GM12878 (cell line): ENCODE measurements around the gene ERMARD. TPM values are rescaled to one million over a fixed set of nuclear protein-coding genes. Genes with fewer than 3 reads are reported as not detected.

Experiments used
- ATAC-seq: fragments of 200-7000 bp; cut with Tn5 transposase; 3 replicates; pipeline ENCODE4 v1.9.1; 2020; ENCODE audit warnings: mild to moderate bottlenecking, moderate library complexity
- BruUV-seq: library from RNA; stranded (reverse); fragments of 400-500 nt; replicated peaks from 2 replicates; lab custom pipeline; 2021; lab: Mats Ljungman, UMichigan
- CTCF ChIA-PET: fragments of 300-600 bp; sonication (Branson Sonifier 250); formaldehyde crosslinking; extraction: SDS; loops from one replicate; lab custom pipeline; 2021; ENCODE audit warnings: inconsistent platforms; lab: Yijun Ruan, JAX
- POLR2A ChIA-PET: fragments of 350-600 bp; formaldehyde crosslinking; extraction: SDS; loops from one replicate; lab custom pipeline; 2021; ENCODE audit warnings: inconsistent platforms; lab: Charles Lee
- RAD21 ChIA-PET: fragments of 300-600 bp; sonication (Branson Sonifier 250); formaldehyde crosslinking; loops from one replicate; lab custom pipeline; 2023; ENCODE audit warnings: antibody characterized with exemption; ENCODE audit not compliant: unreplicated experiment; lab: Charles Lee
- SMC1A ChIA-PET: fragments of 300-600 bp; sonication (Branson Sonifier 250); formaldehyde crosslinking; loops from one replicate; lab custom pipeline; 2023; ENCODE audit not compliant: unreplicated experiment, uncharacterized antibody; lab: Charles Lee
- DNase-seq: peaks from one replicate; pipeline ENCODE4 v3.0.0-alpha.2; 2011; ENCODE audit warnings: low read depth, low spot score
- FAIRE-seq: peaks from 3 replicates; lab custom pipeline; 2011; peaks lifted over from hg19 to GRCh38; lab: Jason Lieb, UNC
- H2AFZ ChIP-seq: 2 replicates; pipeline ENCODE4 v1.6.0; 2011; ENCODE audit warnings: low read depth, low read length, control low read depth; ENCODE audit not compliant: control insufficient read depth
- H3K27ac ChIP-seq: 2 replicates; pipeline ENCODE4 v1.5.1; 2011; ENCODE audit warnings: control low read depth; ENCODE audit not compliant: control insufficient read depth, insufficient read depth
- H3K27me3 ChIP-seq, 2 experiments: replicated peaks in 1 of 2; 2 replicates each; pipeline versions ENCODE4 v1.6.0 to v1.6.1; 2011; ENCODE audit warnings: low read length in 1 of 2; ENCODE audit not compliant: control insufficient read depth in 2 of 2, insufficient read depth in 2 of 2
- H3K36me3 ChIP-seq, 2 experiments: 2 replicates each; pipeline ENCODE4 v1.5.1; 2011; ENCODE audit warnings: low read length in 1 of 2; ENCODE audit not compliant: control insufficient read depth in 2 of 2, insufficient read depth in 2 of 2
- H3K4me1 ChIP-seq: 2 replicates; pipeline ENCODE4 v1.6.1; 2011; ENCODE audit warnings: mild to moderate bottlenecking, low read length, moderate library complexity, mixed read lengths; ENCODE audit not compliant: control insufficient read depth, insufficient read depth
- H3K4me2 ChIP-seq: 2 replicates; pipeline ENCODE4 v1.6.0; 2011; ENCODE audit warnings: control low read depth; ENCODE audit not compliant: control insufficient read depth, insufficient read depth
- H3K4me3 ChIP-seq: fragments of 200-600 bp; sonication (generic); 2 replicates; pipeline ENCODE4 v1.5.1; 2016
- H3K79me2 ChIP-seq: 2 replicates; pipeline ENCODE4 v1.6.0; 2011; ENCODE audit warnings: low read length; ENCODE audit not compliant: control insufficient read depth, insufficient read depth
- H3K9ac ChIP-seq: 2 replicates; pipeline ENCODE4 v1.8.0; 2011; ENCODE audit warnings: low read length, control low read depth, mixed read lengths; ENCODE audit not compliant: control insufficient read depth, insufficient read depth
- H3K9me3 ChIP-seq: replicated peaks from 3 replicates; pipeline ENCODE4 v1.5.1; 2011; ENCODE audit warnings: mild to moderate bottlenecking, low read length; ENCODE audit not compliant: control insufficient read depth, insufficient read depth
- H4K20me1 ChIP-seq: 2 replicates; pipeline ENCODE4 v1.6.0; 2011; ENCODE audit not compliant: control insufficient read depth, insufficient read depth
- CBX5 ChIP-seq: sonication (generic); IDR thresholded peaks from 2 replicates; pipeline ENCODE4 v1.6.1; 2016; ENCODE audit warnings: low read depth, moderate library complexity, mild to moderate bottlenecking, inconsistent platforms
- CUX1 ChIP-seq: IDR thresholded peaks from 2 replicates; pipeline ENCODE4 v1.6.1; 2012; ENCODE audit warnings: improper control_type of control experiment, low read depth, low read length; ENCODE audit not compliant: insufficient replicate concordance
- FOXM1 ChIP-seq: IDR thresholded peaks from 2 replicates; pipeline ENCODE4 v1.6.1; 2012; ENCODE audit warnings: low read depth, mild to moderate bottlenecking, inconsistent platforms, low read length, moderate library complexity
- RAD51 ChIP-seq: fragments of 450-650 bp; IDR thresholded peaks from 2 replicates; pipeline ENCODE4 v1.6.1; 2016; ENCODE audit warnings: moderate library complexity, mild to moderate bottlenecking, inconsistent platforms
- SMAD5 ChIP-seq: IDR thresholded peaks from 2 replicates; pipeline ENCODE4 v1.6.1; 2016; ENCODE audit warnings: antibody characterized with exemption, low read depth
- WGBS: methylation state at CpG from one replicate; pipeline ENCODE4 v1.1.6; 2016; ENCODE audit warnings: low lambda C conversion rate; ENCODE audit not compliant: insufficient replicate concordance, insufficient coverage; ENCODE audit errors: missing lambda C conversion rate; 5-methylcytosine and 5-hydroxymethylcytosine counted together
- in situ Hi-C: fragments of 300-500 bp; cut with MboI; formaldehyde crosslinking; loops from 9 replicates; pipeline ENCODE4 v1.14.3; 2018; ENCODE audit warnings: mixed read lengths
- intact Hi-C: fragments of 100-400 bp; cut with micrococcal nuclease; formaldehyde crosslinking; loops from one replicate; pipeline ENCODE4 v1.14.2; 2022; ENCODE audit not compliant: unreplicated experiment
- polyA plus RNA-seq, 11 experiments: library from polyadenylated mRNA; depleted of rRNA in 4 of 11; unstranded in 6 of 11; stranded (reverse) in 5 of 11; fragments of >200 nt; fragmentation: Nextera tagmentation in 4 of 11; fragmentation: Illumina TruSeq in 1 of 11; extraction: Ambion mirVana in 4 of 11; extraction: Trizol in 1 of 11; gene quantifications; 1 replicate in 1 of 11; 2 replicates in 10 of 11; pipeline versions ENCODE4 v1.2.1 to v1.2.3, GENCODE V29; 2011 to 2016; ENCODE audit warnings: inconsistent platforms in 2 of 11, missing spikeins in 2 of 11, low read depth in 1 of 11
- total RNA-seq, 4 experiments: library from RNA; depleted of rRNA in 3 of 4; stranded (reverse); fragments of >200 nt in 3 of 4; fragmentation: Illumina TruSeq in 1 of 4; extraction: Trizol in 1 of 4; gene quantifications; 2 replicates each; pipeline versions ENCODE4 v1.2.1 to v1.2.3, GENCODE V29; 2013 to 2021
- TF ChIP-seq, protein P1 (sequence below): fragments of 450-650 bp; formaldehyde crosslinking; IDR thresholded peaks from 2 replicates; pipeline ENCODE4 v1.4.0; 2022; ENCODE audit warnings: mild to moderate bottlenecking, moderate library complexity
- TF ChIP-seq, protein P2 (sequence below): fragments of 450-650 bp; IDR thresholded peaks from 2 replicates; pipeline ENCODE4 v1.6.1; 2017; ENCODE audit warnings: antibody characterized with exemption, mild to moderate bottlenecking, moderate library complexity

Gene ERMARD
- total and polyA plus RNA-seq, 10 of the 15 experiments (the other 5 are each of a cell fraction or from before 2014, with no cell fraction given) = 24.4 to 63.3 (median 34.1) TPM

DNA sequence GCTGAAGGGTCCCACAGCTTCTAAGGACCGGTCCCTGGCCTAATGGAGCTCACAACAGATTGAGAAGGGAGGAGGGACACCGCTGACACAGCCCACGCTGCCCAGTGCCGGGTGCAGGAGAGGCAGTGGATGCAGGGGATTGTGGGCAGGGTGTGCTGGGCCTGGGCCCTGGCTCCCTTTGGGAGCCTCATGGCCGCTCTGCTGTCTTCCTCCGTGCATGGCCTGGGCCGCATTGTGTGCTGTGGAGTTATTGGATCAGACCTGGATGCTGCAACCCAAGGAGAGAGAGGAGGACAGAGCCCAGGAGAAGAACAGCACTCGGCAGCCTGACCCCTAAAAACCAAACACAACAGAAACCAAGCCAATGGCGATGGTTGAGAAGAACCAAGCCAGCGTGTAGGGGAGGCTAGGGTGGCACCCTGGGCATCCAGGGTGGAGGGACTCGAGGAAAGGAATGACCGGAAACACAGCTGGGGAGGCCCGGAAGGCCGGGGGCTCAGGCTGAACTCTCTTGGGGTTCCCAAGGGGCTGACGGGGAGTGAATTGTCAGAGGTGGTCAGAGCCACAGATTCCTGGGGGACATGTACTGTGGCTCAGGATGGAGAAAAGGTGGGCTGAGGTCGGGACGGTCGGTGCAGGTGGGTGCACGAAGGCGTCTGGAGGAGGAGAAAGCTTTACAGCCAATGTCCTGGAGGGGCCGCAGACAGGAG lies 41.0 kb downstream of the ERMARD start:
- Histone ChIP-seq H3K4me2 (no peak overlapping the region), H4K20me1 (no peaks in the 10 kb centered on the region), H3K27me3 (peaks cover 3 to 4% of the 10 kb centered on the region in 2 experiments), H3K9ac (no peak overlapping the region), H3K36me3 (no peaks in the 10 kb centered on the region), H2AFZ (no peak overlapping the region), H3K79me2 (no peaks in the 10 kb centered on the region), H3K4me1 (peaks cover 4% of the 10 kb centered on the region; the same call in 1 of the 2 replicates), H3K27ac (no peak overlapping the region), H3K4me3 (no peak overlapping the region), H3K9me3 (no peaks in the 10 kb centered on the region)
- in situ Hi-C loops (loop anchor here (5.0 kb wide), 1 partner anchor 725 kb away; no protein-coding TSS in a partner anchor), intact Hi-C loops (no loop called here)
- ATAC-seq = no peak
- SMC1A ChIA-PET = interaction anchor here (1.1 kb wide), 1 partner anchor 14 kb away, joined by 3 read pairs; no protein-coding TSS in a partner anchor
- no TSS peak for BruUV-seq
- RAD21 ChIA-PET = no interaction called here
- no peak for FAIRE-seq
- 43% methylated on average over 21 of the region's 21 CpGs for WGBS
- POLR2A ChIA-PET = no interaction called here
- CTCF ChIA-PET = interaction anchor here (2.5 kb wide), 1 partner anchor 12 kb away, joined by 5 read pairs; no protein-coding TSS in a partner anchor
- DNase-seq = no peak
- no peak for TF ChIP-seq CBX5
- no peak for TF ChIP-seq RAD51
- no peak for TF ChIP-seq CUX1
- TF ChIP-seq FOXM1 = no peak
- TF ChIP-seq, protein P1, sequence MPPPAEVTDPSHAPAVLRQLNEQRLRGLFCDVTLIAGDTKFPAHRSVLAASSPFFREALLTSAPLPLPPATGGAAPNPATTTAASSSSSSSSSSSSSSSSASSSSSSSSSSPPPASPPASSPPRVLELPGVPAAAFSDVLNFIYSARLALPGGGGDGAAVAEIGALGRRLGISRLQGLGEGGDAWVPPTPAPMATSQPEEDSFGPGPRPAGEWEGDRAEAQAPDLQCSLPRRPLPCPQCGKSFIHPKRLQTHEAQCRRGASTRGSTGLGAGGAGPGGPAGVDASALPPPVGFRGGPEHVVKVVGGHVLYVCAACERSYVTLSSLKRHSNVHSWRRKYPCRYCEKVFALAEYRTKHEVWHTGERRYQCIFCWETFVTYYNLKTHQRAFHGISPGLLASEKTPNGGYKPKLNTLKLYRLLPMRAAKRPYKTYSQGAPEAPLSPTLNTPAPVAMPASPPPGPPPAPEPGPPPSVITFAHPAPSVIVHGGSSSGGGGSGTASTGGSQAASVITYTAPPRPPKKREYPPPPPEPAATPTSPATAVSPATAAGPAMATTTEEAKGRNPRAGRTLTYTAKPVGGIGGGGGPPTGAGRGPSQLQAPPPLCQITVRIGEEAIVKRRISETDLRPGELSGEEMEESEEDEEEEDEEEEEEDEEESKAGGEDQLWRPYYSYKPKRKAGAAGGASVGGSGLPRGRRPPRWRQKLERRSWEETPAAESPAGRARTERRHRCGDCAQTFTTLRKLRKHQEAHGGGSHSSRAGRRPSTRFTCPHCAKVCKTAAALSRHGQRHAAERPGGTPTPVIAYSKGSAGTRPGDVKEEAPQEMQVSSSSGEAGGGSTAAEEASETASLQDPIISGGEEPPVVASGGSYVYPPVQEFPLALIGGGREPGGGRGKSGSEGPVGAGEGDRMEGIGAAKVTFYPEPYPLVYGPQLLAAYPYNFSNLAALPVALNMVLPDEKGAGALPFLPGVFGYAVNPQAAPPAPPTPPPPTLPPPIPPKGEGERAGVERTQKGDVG = no peak
- no peak for TF ChIP-seq SMAD5
- TF ChIP-seq, protein P2, sequence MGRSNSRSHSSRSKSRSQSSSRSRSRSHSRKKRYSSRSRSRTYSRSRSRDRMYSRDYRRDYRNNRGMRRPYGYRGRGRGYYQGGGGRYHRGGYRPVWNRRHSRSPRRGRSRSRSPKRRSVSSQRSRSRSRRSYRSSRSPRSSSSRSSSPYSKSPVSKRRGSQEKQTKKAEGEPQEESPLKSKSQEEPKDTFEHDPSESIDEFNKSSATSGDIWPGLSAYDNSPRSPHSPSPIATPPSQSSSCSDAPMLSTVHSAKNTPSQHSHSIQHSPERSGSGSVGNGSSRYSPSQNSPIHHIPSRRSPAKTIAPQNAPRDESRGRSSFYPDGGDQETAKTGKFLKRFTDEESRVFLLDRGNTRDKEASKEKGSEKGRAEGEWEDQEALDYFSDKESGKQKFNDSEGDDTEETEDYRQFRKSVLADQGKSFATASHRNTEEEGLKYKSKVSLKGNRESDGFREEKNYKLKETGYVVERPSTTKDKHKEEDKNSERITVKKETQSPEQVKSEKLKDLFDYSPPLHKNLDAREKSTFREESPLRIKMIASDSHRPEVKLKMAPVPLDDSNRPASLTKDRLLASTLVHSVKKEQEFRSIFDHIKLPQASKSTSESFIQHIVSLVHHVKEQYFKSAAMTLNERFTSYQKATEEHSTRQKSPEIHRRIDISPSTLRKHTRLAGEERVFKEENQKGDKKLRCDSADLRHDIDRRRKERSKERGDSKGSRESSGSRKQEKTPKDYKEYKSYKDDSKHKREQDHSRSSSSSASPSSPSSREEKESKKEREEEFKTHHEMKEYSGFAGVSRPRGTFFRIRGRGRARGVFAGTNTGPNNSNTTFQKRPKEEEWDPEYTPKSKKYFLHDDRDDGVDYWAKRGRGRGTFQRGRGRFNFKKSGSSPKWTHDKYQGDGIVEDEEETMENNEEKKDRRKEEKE = no peak
